Measurements from ENCODE around the gene NTN4.
"Not testable (repeated sequence)": the region's sequence is repeated elsewhere in the genome, so short reads cannot be mapped to it uniquely, and the experiment has no call there.

The NTN4 gene

GRCh38 chr12:95796225-95796981 lies 5.8 kb upstream of the NTN4 start:
- DNase-seq = no peak

GRCh38 chr12:95790917-95791849 lies 619 bp upstream of the NTN4 start:
- DNase-seq = peak in 1 of 2 experiments; percentile 44

GRCh38 chr12:95789126-95790032 lies 1.2 kb downstream of the NTN4 start:
- DNase-seq = peak in 1 of 2 experiments; percentile 40

- no peak for DNase-seq
Observed at GRCh38 chr12:95788637-95789036, 1.9 kb downstream of the NTN4 start.

GRCh38 chr12:95787274-95787818 lies 3.2 kb downstream of the NTN4 start:
- no peak for DNase-seq

- no peak for DNase-seq
Observed at GRCh38 chr12:95784915-95785314, 5.6 kb downstream of the NTN4 start.

GRCh38 chr12:95784286-95784685 lies 6.3 kb downstream of the NTN4 start:
- no peak for DNase-seq

- not testable (repeated sequence) for DNase-seq
Observed at GRCh38 chr12:95775466-95775865, 15.1 kb downstream of the NTN4 start.

GRCh38 chr12:95774311-95775045 lies 16.1 kb downstream of the NTN4 start:
- no peak for DNase-seq

GRCh38 chr12:95773320-95773719 lies 17.2 kb downstream of the NTN4 start:
- DNase-seq = no peak

GRCh38 chr12:95767703-95768102 lies 22.9 kb downstream of the NTN4 start:
- no peak for DNase-seq

- no peak for DNase-seq
Observed at GRCh38 chr12:95766356-95767019, 24.1 kb downstream of the NTN4 start.

GRCh38 chr12:95764848-95765247 lies 25.7 kb downstream of the NTN4 start:
- DNase-seq = no peak

- no peak for DNase-seq
Observed at GRCh38 chr12:95763809-95764253, 26.7 kb downstream of the NTN4 start.

GRCh38 chr12:95762123-95762785 lies 28.3 kb downstream of the NTN4 start:
- no peak for DNase-seq

- no peak for DNase-seq
Observed at GRCh38 chr12:95760371-95760770, 30.2 kb downstream of the NTN4 start.

- DNase-seq = no peak
Observed at GRCh38 chr12:95759718-95760117, 30.8 kb downstream of the NTN4 start.

- no peak for DNase-seq
Observed at GRCh38 chr12:95759039-95759438, 31.5 kb downstream of the NTN4 start.

- DNase-seq = no peak
Observed at GRCh38 chr12:95756362-95756761, 34.2 kb downstream of the NTN4 start.

GRCh38 chr12:95755261-95755865 lies 35.2 kb downstream of the NTN4 start:
- DNase-seq = no peak

All from NCI-H524 (cell line).